Neural cell (in vitro differentiated cells): ENCODE measurements around the gene GPC5.

ENCODE experiments used
- EP300 ChIP-seq: fragments of 450-650 bp; conservative IDR thresholded peaks from 2 replicates; pipeline ENCODE4 v1.6.1; 2014; ENCODE audit warnings: antibody characterized with exemption, mild to moderate bottlenecking, moderate library complexity; ENCODE audit not compliant: poor library complexity, severe bottlenecking
- EZH2 ChIP-seq: fragments of 200-600, 300-800 bp; shearing (Covaris generic), sonication (generic); IDR thresholded peaks from 2 replicates; pipeline ENCODE4 v1.6.1; 2014; ENCODE audit warnings: antibody characterized with exemption, low read length, borderline replicate concordance, mild to moderate bottlenecking; ENCODE audit not compliant: insufficient read depth, poor library complexity, severe bottlenecking
- MXI1 ChIP-seq: fragments of 450-650 bp; conservative IDR thresholded peaks from 2 replicates; pipeline ENCODE4 v1.6.1; 2014; ENCODE audit warnings: antibody characterized with exemption, mild to moderate bottlenecking; ENCODE audit not compliant: poor library complexity, severe bottlenecking
- POLR2AphosphoS5 ChIP-seq: IDR thresholded peaks from 2 replicates; pipeline ENCODE4 v1.6.1; 2012
- RAD21 ChIP-seq: fragments of 450-650 bp; conservative IDR thresholded peaks from 2 replicates; pipeline ENCODE4 v1.6.1; 2014; ENCODE audit warnings: antibody characterized with exemption, mild to moderate bottlenecking, moderate library complexity
- SMC3 ChIP-seq: fragments of 450-650 bp; conservative IDR thresholded peaks from 2 replicates; pipeline ENCODE4 v1.6.1; 2014; ENCODE audit warnings: antibody characterized with exemption, mild to moderate bottlenecking, moderate library complexity; ENCODE audit not compliant: poor library complexity
- TAF1 ChIP-seq: IDR thresholded peaks from 2 replicates; pipeline ENCODE4 v1.6.1; 2012; ENCODE audit warnings: low read depth
- TF ChIP-seq, protein P1 (sequence below): fragments of 450-650 bp; IDR thresholded peaks from 2 replicates; pipeline ENCODE4 v1.5.1; 2014; ENCODE audit warnings: antibody characterized with exemption, mild to moderate bottlenecking, moderate library complexity; ENCODE audit not compliant: poor library complexity, severe bottlenecking
- TF ChIP-seq, protein P2 (sequence below): IDR thresholded peaks from 2 replicates; pipeline ENCODE4 v1.6.1; 2012; ENCODE audit warnings: borderline replicate concordance

DNA sequence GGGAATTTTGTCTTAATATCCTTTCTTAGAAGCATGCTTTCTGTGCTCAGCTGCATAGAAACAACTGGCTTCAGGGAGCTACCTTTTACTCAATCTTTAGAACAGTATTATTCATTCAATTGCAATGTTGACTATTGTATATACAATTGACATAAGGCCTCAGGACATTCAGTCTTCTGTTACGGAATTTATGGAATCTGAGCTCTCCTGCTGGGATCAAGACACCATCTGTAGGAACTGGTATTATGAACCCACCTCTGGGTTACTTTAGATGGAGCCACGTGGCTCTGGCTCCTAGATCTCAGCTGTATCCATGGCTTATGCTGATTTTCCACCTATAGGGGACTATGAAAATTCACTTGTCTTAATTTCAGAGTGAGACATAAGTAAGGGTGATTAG lies 1112.0 kb downstream of the GPC5 start:
- TF ChIP-seq POLR2AphosphoS5 (no peak), EZH2 (no peak), TAF1 (no peak), MXI1 (no peak), EP300 (peak; percentile 43), RAD21 (no peak), SMC3 (no peak)
- TF ChIP-seq, protein P1, sequence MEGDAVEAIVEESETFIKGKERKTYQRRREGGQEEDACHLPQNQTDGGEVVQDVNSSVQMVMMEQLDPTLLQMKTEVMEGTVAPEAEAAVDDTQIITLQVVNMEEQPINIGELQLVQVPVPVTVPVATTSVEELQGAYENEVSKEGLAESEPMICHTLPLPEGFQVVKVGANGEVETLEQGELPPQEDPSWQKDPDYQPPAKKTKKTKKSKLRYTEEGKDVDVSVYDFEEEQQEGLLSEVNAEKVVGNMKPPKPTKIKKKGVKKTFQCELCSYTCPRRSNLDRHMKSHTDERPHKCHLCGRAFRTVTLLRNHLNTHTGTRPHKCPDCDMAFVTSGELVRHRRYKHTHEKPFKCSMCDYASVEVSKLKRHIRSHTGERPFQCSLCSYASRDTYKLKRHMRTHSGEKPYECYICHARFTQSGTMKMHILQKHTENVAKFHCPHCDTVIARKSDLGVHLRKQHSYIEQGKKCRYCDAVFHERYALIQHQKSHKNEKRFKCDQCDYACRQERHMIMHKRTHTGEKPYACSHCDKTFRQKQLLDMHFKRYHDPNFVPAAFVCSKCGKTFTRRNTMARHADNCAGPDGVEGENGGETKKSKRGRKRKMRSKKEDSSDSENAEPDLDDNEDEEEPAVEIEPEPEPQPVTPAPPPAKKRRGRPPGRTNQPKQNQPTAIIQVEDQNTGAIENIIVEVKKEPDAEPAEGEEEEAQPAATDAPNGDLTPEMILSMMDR, result no peak
- TF ChIP-seq, protein P2, sequence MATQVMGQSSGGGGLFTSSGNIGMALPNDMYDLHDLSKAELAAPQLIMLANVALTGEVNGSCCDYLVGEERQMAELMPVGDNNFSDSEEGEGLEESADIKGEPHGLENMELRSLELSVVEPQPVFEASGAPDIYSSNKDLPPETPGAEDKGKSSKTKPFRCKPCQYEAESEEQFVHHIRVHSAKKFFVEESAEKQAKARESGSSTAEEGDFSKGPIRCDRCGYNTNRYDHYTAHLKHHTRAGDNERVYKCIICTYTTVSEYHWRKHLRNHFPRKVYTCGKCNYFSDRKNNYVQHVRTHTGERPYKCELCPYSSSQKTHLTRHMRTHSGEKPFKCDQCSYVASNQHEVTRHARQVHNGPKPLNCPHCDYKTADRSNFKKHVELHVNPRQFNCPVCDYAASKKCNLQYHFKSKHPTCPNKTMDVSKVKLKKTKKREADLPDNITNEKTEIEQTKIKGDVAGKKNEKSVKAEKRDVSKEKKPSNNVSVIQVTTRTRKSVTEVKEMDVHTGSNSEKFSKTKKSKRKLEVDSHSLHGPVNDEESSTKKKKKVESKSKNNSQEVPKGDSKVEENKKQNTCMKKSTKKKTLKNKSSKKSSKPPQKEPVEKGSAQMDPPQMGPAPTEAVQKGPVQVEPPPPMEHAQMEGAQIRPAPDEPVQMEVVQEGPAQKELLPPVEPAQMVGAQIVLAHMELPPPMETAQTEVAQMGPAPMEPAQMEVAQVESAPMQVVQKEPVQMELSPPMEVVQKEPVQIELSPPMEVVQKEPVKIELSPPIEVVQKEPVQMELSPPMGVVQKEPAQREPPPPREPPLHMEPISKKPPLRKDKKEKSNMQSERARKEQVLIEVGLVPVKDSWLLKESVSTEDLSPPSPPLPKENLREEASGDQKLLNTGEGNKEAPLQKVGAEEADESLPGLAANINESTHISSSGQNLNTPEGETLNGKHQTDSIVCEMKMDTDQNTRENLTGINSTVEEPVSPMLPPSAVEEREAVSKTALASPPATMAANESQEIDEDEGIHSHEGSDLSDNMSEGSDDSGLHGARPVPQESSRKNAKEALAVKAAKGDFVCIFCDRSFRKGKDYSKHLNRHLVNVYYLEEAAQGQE, result no peak
